HG03439 (cell line): ENCODE results near the gene UBALD2.
"Not testable (repeated sequence)": the region's sequence is repeated elsewhere in the genome, so short reads cannot be mapped to it uniquely, and the experiment has no call there.

Source experiments
- ATAC-seq: cut with Tn5 transposase; IDR thresholded peaks from one replicate; pipeline ENCODE4 v1.9.1; 2021; ENCODE audit warnings: mild to moderate bottlenecking, moderate library complexity; ENCODE audit not compliant: unreplicated experiment

The UBALD2 gene

GRCh38 chr17:76263896-76264295 is 1.3 kb upstream of the UBALD2 start:
- ATAC-seq = no peak

- ATAC-seq = peak; percentile 1
Measured at GRCh38 chr17:76264425-76264754, 758 bp upstream of the UBALD2 start.

GRCh38 chr17:76265624-76266243 is 586 bp downstream of the UBALD2 start:
- no peak for ATAC-seq

GRCh38 chr17:76266244-76266938 is 1.2 kb downstream of the UBALD2 start:
- no peak for ATAC-seq

GRCh38 chr17:76267051-76267576 is 2.0 kb downstream of the UBALD2 start:
- no peak for ATAC-seq

DNA sequence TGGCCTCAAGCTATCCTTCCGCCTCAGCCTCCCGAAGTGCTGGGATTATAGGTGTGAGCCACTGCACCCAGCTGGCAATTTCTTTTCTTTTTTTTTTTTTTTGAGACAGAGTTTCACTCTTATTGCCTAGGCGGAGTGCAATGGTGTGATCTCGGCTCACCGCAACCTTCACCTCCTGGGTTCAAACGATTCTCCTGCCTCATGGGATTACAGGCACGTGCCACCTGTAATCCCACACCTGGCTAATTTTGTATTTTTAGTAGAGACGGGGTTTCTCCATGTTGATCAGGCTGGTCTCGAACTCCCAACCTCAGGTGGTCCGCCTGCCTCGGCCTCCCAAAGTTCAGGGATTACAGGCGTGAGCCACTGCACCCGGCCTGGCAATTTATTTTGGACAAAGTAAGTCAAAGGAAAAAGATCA is 2.4 kb downstream of the UBALD2 start:
- not testable (repeated sequence) for ATAC-seq

DNA sequence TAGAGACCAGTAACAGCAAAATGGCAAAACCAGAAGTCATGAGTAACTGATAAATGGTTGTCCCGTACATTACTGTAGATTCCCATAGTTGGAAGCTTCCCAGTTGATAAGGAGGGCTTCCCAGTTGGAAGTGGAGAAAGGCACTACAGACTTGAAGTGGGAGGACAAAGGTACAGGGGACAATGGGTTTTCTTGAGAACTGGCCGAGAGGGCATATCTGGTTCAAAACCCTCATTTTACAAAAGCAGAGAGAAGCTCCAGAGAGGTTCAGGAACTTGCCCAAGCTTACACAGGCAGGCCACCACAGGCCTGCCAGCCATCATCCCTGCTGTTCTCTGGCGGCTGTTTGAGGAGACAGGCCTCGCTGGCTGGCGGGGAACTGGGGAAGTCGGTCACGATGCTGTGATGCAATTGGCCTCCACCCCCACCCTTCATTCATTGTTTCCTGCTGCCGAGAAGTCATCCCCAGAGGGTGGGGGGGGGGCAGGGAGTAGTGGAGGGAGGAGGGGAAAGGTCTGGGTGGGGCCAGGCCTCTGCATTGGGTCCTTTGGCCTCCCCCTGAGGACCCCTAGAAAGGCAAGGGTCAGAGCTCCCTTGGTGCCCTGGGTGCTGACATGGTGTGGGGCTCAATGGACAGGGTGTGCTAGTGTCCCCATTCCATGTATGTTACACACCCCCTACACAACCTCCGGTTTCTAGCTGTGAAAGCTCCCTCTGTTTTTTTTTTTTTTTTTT is 3.0 kb downstream of the UBALD2 start:
- ATAC-seq = no peak

DNA sequence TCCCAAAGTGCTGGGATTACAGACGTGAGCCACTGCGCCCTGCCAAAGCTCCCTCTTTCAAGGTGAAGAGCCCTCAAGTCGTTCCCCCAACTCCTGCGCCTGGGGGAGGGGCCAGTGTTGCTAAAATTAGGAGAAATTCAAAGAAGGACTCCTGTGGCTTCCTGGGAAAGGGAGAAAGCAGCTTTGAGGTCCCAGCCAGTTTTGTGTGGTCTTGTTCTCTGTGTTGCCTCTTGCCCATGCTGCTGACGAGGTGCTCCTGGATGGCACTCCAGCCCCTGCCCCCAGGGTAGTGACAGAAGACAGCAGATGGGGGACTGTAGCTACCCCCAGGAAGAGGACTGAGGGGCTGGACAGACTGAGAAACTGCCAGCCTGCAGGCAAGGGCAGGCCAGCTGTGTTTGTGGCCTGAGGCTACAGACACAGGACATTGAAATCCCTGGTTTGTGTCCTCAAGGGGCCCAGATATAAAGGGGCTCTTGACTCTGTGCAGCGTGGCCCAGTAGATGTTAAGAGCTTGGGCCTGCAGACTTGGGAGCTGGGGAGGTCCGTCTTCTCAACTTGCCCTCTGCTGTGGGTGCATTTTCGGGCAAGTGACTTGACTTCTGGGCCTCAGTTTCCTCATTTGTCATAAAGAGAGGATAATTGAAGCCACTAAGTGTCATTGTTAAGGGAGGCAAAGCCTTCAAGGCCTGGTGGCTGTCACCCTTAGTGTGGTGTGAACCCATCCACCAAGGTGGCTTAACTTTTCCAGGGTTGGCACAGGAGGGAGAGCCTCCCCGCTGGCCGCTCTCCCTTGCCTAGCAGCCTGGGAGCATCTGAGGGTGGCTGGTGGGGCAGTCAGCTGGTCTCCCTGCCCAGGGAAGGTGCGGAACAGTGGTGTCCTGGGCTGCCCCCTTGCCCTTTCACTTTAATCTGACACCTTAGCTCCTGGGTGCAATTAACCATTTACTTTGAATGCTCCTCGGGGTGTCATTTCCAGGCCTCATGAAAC is 4.1 kb downstream of the UBALD2 start:
- no peak for ATAC-seq

DNA sequence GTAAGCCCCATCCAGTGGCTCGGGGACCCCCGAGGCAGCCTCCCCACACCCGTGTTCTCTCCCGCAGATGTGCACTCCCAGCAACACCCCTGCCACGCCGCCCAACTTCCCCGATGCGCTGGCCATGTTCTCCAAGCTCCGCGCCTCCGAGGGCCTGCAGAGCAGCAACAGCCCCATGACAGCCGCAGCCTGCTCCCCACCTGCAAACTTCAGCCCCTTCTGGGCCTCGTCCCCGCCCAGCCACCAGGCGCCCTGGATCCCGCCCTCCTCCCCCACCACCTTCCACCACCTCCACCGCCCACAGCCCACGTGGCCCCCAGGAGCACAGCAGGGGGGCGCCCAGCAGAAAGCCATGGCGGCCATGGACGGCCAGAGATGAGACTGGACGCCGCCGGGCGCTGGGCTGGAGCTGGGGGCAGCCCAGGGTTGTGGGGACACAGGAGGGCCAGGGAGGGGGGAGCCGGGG is 5.0 kb downstream of the UBALD2 start:
- no peak for ATAC-seq

DNA sequence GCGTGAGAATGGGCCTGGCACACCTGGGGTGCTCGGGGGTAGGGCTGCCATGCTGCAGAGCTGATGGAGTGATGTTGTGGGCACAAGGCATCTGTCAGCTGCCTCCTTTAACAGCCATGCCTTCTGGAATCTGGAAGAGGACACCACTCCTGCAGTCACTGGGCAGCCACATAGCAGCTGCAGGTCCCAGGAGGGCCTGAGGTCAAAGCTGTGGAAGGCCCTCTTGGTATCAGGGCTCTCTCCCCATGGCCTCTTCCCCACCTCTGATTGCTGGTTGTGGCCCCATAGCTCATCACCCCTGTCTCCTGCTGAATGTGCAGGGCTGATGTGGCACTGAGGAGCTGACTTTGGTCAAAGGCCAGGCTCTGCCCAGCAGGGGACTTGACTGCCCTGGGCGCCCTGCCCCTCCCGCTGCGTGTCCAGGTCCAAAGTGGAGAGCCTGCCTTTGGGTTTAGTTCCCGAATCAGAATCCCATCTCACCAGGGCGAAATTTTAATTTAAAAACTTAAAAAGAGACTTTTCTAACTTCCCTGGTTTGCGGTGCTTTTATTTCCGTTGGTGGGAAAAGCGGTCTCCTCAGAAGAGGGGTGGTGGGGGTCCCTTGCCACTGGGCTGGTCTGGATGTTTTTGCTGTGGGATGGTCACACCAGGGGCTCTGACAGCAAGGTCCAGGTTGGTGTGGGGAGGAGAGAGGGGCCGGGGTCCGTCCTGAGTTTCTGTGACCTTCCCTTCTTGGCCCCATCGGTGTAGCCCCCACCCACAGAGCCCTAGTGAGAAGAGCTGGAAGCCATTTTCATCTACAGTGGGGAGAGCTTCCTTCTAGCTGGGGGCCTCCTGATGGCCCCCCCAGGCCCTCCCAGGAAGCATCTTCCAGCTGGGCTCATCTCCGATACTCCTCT is 5.9 kb downstream of the UBALD2 start:
- ATAC-seq = peak; percentile 0

GRCh38 chr17:76271669-76272540 is 6.8 kb downstream of the UBALD2 start:
- peak; percentile 39 for ATAC-seq

DNA sequence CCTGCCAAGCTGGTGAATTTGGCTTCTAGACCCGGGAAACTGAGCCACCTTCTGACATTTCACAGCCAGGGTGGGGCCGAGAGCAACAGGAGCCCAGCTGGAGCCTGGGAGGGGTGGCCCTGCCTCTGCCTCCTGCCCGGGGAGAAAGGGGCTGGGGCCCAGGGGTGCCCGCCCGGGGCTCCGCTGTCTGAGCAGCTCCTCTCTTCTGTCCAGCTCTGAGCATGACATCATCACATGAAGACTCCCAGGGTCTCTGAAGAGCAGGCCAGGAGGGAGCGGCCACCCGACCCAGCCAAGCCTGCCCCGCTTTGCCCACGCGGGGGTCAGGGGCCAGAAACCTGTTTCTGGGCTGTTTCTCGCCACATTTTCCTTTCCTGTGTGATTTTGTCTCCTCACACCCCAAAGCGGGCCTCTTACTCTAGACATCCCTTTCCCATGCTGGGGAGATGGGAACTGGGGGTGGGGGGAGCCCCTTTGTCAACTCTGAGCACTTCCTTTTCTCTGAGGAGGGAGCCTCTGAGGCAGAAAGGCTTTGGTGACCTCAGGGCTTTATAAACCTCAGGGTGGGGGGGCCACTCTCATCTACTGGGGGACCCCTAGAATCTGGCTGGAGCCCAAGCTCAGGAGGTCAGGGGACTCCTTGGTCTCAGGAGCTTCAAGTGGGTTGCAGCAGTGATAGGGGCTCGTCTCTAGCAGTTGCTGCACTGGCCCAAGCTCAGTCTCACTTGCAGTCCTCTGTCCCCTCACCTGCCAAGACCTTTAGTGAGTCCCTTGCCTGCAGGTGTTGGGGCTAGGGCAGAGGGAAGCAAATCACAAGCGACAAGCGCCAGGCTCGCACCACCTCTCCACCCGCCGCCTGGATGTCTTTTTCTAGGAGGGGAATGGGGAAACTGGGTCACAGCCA is 7.6 kb downstream of the UBALD2 start:
- ATAC-seq = peak; percentile 13

DNA sequence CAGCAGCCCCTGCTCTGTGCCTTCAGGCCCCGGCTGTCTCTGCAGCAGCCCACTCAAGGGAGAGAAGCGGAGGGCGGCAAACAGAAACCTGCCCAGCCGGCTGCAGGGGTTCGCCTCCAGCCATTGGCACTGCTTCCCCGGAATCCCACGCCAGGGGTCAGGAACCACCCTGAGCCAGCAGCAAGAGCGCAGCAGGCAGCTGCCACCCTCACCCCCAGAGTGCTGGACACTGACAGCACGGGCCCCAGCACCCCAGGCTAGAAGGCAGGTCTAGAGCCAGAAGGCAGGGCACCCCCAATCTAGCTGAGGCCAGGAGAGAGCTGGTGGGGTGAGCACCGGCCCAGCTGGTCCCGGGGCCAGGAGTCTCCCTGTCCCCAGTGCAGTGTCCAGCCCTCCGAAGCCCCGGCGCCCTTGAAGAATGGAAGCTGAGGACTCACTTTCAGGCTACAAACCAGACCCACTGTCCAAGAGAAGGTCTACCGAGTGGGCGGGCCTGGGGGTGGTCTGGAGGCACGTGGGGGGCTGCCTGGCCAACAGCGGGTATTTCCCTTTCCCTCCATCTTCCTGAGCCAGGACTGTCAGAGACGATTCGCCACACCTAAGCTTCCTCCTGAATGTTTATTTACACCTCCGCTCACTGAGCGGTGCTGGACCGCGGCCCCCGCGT is 8.4 kb downstream of the UBALD2 start:
- ATAC-seq = no peak

GRCh38 chr17:76274112-76274956 is 9.2 kb downstream of the UBALD2 start:
- ATAC-seq = no peak

DNA sequence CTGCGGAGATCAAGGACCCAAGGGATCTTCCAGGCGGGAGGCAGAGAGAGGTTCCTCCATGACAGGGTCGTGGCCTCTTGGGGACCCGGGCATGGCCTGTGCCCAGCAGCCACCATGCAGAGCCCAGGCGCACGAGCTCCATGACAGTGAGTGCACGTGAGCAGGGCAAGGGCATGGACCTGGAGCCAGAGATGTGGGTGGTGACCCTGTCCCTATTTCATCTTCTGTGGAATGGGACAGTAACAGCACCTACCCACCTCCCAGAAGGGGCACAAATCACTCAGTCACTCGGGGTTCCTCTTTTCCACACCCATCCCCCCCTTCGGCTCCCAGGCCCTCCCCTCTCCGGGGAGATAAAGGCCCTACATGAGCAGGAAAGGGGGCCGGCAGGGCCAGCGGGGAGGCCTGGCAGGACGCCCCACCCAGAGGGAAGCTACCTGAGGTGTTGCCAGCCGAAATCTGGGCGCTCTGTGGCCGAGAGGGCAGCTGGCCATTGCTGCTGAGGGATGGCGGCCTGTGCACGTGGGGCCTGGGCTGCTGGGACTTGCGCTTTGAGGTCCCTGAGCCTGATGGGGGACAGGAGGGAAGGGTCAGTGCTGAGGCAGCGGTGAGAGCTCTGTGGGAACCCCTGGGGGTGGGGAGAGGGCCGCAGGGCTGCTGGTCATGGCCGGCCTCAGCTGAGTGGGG is 10.4 kb downstream of the UBALD2 start:
- ATAC-seq = no peak

GRCh38 chr17:76276069-76276431 is 10.9 kb downstream of the UBALD2 start:
- no peak for ATAC-seq
